ENCODE results near the gene CRBN.

CRBN gene

DNA sequence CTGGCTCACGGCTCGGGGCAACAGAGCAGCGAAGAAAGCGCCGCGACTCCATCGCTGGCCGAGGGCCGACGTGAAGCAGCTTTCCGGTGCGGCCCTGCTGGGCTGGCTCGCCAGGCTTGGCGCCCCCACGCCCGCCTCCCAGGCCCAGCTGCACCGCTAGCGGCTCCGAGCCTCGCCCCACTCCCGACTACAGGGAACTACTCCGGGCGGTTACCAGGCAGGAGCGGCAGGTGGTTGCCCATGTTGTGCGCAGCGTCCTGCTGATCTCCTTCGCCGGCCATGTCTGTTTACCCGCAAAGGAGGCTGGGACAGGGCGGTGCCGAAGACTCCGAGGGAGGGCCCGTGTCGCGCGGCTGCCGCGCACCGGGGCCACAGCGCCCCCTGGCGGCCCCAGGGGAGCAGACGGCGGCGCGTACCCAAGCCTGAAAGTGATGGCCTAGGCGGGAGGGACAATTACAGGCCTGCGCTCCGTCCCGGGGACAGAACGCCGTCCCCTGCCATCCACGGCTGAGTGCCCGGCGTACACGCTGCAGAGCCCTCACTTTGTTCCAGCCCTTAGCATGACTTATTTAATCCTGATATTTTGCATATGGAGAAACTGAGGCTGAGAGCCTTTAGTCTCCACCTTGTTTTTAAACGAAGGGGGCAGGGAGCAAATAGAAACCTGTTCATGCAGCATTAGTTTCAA is at the start of gene CRBN:
Gene CRBN (minus strand): TSS at position 285 of the 688 bp plus-strand sequence. CDS start 4 bp downstream, at position 281.
- no peak for FAIRE-seq

DNA sequence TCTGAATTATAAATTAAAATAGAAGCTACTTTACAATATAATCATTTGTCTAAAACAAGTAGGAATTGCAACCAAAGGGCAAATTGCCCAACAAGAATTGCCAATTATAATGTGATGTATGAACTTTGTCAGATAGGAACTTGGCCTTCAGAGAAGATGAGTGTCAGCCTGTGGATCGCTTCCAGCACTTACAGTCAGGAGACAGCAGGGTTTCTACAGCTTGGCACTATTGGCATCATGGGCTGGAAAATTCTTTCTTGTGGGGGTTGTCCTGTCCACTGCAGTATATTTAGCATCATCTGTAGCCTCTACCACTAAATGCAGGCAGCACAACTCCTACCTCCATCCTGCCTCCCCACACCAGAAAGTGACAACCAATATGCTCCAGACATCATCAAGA is 48.1 kb upstream of the CRBN start:
- FAIRE-seq, result no peak

DNA sequence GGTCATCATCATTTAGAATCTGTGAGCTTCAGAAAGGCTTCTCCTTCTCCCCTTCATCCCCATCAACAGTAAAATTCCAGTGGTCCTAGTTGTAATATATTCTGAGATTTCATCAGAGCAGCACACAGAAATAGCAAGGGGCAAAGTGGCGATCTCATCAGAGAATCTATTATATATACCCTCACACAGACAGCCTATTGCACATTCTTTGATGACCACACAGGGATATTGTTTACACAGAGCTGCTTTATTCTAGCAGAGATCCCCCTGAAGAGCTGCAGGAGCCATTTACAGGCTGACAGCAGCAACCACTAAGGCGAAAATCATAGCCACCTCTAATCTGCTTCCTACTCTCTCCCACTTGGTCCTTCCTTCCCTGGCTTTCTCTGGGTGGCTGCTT is 42.0 kb upstream of the CRBN start:
- no peak for FAIRE-seq

DNA sequence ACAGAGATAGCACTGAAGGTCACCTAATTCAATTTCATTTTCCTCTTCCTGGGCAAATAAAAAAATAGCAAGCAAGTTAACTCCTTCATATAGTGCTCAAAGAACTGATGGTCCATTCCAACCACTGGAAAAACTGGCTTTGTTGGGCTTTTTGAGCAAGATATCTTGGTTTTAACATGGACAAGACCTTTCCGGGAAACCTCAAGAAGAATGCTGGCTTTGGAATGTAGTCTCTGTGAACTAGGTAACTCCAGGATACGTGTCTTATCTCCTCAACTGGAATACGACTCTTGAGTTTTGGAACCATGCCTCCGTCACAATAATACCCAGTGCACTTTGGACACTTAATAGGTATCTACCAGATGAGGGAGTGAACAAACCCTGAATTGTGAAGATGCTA is 36.9 kb upstream of the CRBN start:
- FAIRE-seq, result no peak

DNA sequence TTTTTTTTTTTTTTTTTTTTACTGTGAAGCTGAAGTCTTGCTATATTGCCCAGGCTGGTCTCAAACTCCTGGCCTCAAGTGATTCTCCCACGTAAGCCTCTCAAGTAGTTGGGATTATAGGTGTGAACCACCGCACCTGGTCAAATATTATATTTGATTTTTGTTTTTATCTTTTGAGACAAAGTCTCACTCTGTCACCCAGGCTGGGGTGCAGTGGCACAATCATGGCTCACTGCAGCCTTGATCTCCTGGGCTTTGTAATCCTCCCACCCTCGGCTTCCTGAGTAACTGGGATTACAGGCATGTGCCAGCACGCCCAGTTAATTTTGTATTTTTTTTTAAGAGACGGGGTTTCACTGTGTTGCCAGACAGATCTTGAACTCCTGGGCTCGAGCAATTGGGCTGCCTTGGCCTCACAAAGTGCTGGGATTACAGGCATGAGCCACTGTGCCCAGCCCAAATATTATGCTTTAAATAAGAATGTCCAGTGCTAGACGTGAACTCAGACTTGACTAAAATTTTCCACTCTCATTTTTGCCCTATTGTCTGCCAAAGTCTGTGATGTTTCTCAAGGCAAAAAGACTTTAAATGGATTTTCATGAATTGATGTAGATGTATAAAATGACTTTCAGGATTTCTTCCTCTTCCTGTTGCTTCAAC is 33.4 kb upstream of the CRBN start:
- FAIRE-seq, result no peak

DNA sequence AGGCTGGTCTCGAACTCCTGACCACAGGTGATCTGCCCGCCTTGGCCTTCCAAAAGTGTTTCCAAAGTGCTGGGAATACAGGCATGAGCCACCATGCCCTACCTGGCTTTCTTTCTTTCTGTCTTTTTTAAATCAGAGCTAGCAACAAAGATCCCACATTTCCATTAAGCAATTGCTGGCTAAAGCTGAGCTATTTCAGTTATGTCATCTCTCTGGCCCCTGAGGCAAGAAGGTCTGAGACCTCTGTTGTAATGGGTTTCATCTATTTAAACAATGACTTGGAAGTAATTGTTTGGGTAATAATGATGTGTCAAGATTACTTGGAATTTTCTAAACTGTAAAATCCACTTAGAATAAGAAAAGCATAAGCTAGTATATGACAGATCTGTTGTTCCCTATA is 30.2 kb upstream of the CRBN start:
- no peak for FAIRE-seq

DNA sequence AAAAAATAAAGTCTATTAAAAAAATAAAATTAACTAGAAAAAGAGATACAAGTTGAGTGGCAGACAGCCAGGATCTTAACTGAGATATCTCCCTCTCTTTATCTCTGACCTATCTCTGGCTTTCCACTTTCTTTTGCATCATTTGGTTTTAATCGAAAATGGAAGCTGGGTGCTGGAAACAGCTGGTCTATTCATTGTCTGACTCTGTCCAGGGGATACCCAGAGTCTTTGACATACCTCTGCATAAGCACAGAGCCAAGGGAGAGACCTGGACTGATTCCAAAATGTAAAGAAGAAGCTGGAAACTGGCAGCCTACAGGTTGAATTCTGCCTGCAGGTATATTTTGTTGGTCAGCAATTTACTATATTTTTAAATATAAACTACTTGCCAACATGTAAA is 29.6 kb upstream of the CRBN start:
- FAIRE-seq, result no peak

DNA sequence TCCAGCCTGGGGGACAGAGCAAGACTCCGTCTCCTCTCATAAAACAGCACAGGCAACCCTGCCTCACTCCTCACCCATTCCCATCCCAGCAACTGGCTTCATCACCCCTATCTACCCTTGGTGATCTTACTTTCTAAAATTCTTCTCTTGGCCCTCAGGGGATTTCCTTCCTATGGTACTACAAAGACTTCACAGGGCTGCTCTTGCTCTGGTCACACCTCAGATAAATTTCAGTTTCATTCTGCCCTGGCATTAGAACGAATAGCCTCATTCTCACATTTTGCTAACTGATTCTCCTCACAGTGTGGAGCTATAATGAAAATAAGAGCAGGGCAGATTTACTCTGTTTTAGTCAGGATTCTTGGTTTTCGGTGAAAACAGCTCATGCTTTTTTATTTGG is 22.1 kb upstream of the CRBN start:
- FAIRE-seq, result no peak

DNA sequence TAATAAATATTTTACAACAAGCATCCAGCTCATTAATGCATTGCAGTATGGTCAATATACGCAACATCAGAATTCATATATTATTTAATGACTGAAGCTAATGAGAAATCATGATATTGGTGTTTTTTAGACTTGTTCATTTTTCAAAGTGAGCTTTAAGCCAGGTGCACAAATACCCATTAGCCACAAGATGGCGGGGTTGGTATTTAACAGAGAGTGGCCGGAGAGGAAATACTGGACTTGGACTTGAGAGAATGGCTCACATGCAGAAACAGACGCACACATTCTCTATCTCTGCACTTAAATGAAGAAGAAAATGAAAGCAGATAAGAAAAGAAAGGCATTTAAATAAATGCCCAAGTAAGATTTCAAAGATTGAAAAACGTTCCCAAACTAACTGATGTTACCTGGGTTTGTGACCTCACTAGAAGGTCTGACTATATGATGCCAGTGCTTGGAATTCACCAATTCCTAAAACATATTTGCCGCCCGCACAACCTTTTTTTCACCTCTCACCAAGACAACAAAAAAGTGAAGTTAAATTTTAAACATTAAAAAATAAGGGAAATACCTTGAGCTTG is 21.2 kb upstream of the CRBN start:
- peak; percentile 86 for FAIRE-seq

DNA sequence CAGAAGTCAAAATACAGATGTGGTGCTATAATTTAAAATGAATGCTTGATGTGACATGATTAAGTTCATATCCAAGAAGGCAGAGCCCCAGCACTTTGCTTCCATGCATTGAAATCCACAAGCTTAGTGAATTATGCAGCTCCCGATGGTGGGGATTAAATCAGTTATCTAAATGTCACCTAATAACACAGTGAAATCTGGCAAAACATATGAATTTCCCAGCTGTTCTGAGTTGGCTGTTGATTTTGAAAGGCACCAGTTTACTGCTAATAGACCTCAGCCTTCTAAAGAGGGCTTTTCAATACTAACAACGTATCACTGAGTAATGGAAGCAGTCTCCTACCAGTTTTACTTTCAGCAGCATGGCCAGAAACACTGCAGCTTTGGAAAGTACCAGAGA is 19.8 kb upstream of the CRBN start:
- no peak for FAIRE-seq

DNA sequence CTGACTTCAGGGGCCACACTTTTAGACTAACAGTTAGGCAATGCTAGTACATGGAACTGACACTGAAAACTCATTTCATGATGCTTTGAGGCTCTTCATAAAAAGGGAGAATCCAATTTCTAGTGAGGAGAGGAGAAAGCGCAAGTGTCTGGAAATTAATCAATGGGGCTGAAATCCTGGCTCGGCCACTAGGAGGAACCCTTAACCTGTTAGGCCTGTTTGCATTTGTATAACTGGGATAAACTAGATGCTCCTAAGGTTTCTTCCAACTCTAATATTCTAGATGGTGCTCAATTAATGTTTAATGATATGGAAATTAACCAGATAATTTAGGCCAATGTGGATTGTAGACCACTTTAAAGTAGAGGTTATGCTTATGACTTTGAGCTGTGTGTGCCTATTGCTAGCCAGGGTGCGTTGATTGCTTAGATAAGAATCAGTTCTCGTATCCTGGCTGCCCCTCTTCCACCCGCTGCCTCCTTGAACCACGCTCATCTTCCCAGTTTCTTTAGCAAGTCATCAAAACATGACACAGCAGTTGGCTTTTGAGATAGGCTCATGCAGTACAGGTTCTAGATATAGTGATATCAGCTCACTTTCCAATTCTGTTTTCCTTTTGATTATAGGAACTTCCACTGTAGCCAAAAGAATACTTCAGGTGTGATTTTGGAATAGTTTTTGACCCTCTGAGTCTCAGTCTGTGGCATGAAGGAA is 16.8 kb upstream of the CRBN start:
- no peak for FAIRE-seq

DNA sequence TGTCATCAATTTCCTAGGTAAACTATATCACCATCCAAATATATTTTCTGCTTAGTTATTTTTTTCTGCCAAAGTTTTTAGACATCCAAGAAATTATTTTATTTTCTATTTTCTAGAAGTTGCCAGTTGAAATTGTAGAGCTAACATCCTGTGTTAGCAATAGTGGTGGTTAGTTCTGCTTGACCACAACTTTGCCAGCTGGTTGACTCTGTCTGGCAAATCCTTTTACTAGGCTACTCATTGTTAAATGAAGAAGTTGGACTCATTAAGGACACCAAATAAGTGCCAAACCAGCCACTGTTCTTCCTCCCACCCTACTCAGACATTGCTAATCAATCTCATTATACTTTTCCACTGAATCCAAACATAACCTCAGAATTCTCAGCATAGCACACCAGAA is 15.4 kb upstream of the CRBN start:
- FAIRE-seq, result no peak

DNA sequence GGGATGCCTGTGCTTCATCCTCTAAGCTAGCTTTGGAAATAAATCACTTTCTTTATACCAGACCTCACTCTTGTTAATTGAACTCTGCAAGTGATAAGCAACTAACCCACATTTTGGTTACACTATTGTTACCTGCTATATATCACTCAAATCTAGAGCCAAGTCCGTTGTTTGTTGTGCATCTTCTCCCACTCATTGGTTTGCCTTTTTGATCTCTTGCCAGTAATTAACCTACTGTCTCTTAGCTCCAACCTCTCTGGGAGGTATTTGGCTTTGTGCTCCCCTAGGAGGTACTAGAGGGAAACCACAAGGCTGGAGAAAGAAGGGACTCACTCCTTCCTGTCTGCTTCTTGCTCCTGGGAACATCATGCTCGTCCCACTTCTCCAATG is 12.8 kb upstream of the CRBN start:
- no peak for FAIRE-seq

DNA sequence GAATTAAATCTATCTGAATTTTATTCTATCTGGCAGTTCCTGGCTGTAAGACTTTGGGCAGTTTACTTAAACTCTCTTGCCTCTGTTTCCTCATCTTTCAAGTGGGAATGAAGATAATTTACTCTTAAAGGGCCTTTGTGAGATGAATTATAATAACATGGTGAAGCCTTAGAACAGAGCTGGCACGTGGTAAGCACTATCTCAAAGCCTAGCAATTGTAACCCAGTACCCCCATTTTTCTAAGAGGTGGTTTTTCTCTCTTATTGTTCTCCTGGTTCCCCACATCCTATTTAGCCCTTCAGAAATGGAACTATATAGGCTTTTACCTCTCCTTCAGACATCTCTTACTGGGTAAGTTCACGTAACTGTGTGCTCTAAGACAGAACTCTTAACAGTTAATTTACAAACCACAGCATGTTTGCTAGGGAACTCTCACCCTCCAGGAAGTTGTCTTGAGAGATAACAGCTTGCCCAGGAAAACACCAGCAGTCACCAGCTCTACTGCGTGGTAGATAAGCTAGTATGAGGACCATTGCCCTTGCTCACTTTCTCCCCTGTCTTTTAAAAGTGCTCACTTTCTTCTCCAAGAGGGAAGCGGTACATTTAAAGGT is 12.3 kb upstream of the CRBN start:
- no peak for FAIRE-seq

DNA sequence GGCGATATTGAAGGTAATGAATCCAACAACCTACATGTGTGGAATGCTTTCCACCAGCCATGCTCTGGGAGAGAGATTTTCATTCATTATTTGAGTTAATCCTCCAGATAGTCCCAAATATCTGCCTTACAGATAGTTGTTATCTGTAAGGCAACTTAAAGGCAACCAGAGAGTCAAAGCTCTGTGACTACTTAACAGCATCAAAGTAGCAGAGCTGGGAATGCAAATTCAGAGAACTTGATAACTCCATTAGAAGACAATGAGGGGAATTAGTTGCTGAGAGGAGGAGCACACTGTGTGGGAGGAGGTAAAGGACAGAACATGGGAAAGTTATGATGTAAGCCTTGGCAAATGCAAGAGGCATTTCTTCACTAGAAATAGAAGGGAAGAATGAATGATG is 10.5 kb upstream of the CRBN start:
- no peak for FAIRE-seq

DNA sequence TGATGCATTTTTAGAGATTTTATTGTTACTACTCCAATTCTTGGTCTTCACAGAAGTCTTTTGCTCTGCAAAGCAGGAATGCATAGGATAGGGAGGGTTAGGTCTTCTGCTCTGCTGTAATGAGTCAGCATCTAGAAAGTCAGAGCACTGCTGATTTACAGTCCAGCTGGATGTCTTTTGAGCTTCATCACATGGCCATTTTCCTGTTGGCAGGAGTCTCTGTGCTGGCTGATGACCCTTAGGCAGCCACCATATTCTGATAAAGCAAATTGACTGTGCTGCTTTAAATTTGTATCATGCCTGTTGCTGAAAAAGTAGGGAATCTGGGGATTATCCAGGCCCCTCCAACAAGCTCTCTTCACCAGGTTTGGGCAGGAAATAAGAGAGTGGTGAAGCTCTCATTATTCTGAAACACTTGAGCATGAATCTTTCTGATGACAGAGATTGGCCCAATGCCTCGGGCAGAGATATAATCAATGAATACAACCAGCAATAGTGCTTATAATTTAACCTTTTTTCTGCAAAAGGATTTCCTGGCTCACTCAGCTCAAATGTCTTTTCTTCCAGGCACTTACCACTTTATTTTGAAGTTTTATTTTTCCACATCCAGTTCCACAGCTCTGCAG is 9.7 kb upstream of the CRBN start:
- FAIRE-seq, result no peak

DNA sequence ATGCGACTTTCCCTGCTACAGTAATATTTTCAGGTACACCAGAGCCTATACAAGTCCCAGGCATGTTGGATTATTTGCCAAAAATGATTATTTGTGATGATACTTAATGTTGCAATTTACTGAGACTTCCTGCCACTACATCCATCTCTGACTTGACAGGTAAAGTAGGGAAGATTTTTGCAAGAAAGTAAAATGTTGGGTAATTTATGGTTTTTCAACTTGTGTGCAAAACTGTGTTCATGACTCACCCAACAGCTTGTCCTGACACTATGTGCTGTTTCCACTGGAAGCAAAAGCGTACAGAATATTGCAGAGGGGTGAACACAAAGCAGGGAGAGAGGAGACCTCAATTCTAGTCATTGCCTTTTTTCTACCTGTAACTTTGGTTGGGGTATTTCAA is 5.4 kb upstream of the CRBN start:
- FAIRE-seq, result no peak

DNA sequence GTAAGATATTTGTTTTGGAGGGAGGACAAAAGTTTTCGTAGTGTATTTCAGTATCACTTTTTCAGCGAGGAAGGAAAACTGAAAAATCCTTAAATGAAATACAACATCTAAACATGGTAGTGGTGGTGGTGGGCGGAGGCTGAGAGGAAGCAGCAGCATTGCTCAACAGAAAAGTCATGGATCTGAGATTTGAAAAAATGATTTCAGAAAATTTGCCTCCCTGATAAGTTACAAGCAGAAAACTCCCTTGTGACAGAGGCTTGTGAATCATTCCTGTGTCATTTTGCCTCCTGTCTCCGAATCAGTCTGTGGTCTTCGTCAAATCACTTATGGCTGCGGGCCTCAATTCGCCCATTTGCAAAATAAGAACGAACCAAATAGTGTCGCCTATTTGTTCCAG is 965 bp upstream of the CRBN start:
- FAIRE-seq, result no peak

DNA sequence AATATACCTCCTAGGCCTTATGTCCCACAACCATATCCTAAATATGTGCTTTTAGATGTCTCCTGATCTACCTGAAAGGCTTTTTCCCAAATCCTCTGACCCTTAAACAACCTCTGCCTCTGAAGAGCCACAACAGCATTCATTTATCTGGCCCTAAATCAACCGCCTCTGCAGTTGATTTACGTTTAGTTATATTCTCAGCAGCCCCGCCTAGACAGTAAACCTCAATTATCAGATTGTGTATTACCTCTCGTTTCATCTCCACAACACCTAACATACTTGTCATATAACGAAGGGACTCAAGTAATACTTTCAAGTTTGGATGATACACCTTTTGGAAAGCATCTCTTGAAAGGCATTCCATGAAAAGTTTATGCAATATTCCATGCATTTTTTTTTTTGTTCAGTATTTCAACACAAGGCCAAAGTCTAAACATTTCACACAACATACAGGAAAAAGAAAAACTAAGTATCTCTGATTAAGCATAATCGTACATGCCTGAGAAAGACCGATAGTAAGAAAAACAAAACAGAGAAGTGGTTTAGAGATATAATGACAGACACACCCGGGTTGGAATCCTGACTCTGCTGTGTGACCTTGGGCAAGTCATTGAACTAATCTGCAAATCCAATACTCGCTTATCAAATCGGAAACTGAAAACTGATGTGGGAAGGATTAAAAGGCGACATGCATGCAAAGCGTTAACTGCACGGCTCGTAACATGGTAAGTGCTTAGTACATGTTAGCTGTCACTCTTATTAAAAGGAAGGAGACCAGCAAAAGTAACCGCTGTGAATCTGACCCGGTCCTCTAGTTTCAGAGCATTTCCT is 778 bp downstream of the CRBN start:
- FAIRE-seq, result no peak

DNA sequence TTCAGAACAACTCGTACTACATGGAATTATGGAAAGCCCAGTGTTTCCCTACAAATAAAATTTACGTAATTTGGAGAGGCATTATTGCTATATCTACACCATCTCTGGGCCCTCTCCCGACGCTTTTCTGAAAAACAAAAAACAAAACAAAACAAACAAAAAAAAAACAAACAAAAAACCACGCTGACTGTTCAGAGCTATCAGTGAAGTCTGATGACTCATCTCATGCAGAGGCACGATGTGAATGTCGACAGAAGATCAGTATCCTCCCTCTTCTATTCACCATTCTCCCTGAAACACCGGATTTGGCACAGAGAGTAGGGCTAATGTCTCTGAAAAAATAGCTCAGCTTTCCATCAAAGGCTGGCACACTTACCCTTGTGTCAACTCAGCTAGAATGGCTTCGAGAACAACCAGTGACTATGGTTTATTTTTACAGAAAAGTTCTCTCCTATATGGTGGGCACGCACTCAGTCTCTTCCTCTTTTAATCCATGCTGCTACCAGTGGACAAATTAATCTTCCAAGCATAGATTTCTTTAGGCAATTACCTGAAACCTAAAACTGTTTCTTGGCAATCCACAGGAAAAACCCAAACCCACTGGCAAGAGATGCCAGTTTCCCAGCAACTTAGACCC is 1.5 kb downstream of the CRBN start:
- no peak for FAIRE-seq

DNA sequence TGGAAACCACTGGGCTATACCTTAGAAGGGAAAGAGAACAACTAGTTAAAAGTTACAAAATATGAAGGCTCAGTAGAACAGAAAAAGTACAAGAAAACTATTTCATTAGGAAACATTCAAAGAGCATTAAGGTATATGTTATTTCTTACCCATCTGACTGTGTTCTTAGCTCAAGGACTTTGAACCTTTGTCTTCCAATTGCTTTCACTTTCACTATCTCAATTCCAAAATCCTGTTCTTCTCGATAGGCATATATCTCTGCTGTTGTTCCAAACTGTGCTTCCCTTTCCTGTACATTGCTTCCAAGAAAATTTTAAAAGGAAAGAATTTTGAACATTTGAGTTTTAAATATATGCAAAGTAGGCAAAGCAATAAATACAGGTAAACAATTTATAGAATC is 6.9 kb downstream of the CRBN start:
- no peak for FAIRE-seq

DNA sequence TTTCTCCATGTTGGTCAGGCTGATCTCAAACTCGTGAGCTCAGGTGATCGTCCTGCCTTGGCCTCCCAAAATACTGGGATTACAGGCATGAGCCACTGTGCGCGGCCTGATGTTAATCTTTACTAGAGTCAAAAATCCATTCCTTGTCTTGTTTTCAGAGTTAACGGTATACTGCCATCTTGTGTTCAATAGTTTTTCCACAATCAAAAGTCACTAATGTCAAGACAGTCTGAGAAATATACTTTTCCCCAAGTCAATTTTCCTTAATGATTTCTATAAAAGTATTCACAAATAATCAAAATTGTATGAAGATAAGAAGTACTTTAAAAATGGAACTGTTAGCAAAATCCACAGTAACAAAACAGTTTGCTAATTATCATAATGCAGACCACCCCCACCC is 8.5 kb downstream of the CRBN start:
- peak; percentile 79 for FAIRE-seq

Data from TTC549 (cell line).